Measurements from ENCODE around the gene RARB.

RARB gene

DNA sequence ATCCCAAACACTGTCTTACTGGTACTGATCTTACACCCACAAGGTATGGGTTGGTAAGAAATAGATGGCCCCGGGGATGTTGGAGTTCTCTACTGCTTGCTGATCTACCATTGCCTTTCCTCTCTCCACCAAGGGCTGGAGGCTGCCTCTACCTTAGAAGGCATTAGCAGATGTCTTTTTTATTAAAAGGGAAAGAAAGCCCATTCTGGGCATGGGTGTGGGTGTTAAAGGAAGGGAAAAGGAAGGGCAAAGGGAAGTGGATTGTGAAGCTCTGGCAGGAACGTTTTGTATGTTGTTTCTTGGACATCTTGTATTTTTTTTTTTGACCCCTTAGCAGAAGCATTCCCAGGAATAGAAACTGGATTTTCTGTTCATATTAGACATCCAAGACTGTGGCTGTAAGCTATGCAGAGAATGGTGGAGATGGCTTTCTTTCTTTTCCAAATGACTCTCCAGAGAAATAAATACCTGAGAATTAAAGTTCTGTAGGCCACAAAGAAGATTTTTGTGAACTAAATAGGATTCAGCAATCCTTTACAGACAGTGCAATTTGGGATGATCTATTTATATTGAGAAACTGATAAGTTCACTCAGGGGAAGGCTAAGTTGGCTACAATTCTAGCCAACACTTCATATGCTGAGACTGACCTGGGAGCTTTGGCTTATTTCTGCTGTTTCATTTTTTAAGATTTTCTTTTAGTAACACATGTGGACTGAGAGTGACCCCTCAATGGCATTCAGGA is 127.8 kb downstream of the RARB start:
- no peak for DNase-seq (ENCODE audit: low spot score)

DNA sequence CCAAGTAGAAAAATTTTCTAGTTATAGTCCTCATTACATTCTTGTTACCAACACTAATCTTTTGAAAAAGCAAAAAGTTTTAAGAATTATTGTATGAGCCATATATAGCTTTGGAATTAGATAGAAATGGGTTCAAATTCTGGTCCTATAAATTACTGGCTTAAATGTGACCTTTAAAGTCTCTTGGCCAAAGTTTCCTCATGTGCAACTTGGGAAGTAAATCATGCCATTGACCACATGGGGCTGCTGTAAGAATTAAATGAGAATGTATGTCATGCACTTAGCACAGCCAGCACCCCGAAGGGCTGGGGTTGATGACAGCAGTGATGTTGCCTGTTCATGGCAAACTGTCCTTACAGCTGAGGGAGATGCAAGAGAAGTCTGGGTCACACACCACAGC is 128.4 kb downstream of the RARB start:
- DNase-seq (ENCODE audit: low spot score) = no peak

GRCh38 chr3:25557694-25558093 is 129.6 kb downstream of the RARB start:
- no peak for DNase-seq (ENCODE audit: low spot score)

DNA sequence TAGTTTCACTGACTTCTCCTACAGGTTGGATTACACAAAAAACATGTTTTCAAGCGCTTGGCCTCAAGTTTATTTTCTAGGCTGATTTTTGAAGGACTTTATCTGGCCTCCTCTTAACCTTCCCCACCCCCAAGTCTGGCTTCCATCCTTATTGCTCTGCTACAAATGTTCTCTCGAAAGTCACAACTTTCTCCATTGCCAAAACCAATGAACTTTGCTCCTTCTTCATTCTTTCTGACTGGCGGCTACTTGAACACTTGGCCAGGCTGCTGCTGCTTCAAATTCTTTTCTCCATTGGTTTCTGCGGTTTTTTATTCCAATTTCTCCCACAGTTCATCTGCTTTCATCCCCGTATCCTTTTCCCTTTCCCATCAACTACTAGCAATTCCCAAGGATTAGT is 130.1 kb downstream of the RARB start:
- DNase-seq (ENCODE audit: low spot score) = no peak

DNA sequence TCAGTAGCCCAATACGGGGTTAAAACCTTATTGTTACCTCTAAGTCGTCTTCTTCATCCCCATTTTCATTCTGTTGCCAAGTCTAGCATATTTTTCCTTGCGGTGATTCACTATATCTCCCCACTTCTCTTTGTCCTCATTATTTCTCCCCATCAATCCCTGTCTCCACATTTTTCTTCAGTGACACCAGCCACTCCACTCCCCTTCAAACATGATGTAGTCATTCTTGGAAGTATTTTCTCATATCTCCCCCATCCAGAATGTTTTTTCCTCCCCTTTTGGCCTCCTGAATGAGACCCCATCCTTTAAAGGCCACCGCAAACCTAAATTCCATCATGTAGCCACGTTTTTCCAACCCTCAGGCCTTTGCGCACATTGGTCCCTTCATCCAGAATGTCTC is 130.7 kb downstream of the RARB start:
- DNase-seq (ENCODE audit: low spot score) = no peak

GRCh38 chr3:25563601-25564000 is 135.5 kb downstream of the RARB start:
- DNase-seq (ENCODE audit: low spot score) = no peak

GRCh38 chr3:25564075-25564474 is 136.0 kb downstream of the RARB start:
- DNase-seq (ENCODE audit: low spot score) = no peak

GRCh38 chr3:25565807-25566206 is 137.7 kb downstream of the RARB start:
- DNase-seq (ENCODE audit: low spot score) = no peak

DNA sequence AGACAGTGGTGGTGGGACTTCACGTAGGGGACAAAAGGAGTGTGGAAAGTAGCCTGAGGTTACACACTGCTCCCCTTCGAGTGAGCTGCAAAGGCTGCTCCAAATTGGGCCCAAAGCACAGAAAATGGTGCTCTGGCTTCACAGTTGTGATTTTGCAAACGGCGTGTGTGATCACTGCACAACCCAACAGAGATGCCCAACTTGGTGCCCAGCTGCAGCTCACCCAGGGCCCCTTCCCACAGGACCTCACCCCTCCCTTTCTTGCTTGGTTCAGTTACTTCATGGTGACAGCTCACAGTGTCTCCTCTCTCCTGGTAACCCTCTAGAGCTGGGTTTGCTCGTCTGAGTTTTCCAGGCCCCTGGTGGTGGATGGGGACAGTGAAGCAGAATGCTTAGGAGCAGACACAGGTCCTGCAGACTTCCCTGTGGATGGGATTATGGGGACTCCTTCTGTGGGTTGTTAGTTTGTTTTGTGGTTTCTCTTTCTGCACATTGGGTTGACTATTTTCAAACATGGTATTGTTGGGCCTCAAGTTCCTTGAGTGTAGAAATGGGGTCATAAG is 138.4 kb downstream of the RARB start:
- no peak for DNase-seq (ENCODE audit: low spot score)

DNA sequence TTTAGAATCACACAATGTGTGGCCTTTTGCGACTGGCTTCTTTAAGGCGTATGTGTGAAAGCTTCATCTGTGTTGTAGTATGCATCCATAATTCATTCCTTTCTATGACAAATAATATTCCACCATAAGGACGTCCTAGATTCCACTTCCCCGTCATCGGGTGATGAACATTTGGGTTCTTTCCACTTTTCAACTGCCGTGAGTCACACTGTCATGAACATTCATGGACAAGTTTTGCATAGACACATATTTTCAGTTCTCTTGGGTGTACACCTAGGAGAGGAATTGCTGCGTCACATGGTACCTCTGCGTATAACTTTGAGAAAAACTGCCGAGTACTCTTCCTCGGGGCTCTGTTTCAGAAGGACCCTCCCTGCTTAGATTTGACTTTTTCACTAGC is 139.3 kb downstream of the RARB start:
- no peak for DNase-seq (ENCODE audit: low spot score)

- DNase-seq (ENCODE audit: low spot score) = no peak
Measured at GRCh38 chr3:25567806-25568524, 139.9 kb downstream of the RARB start.

DNA sequence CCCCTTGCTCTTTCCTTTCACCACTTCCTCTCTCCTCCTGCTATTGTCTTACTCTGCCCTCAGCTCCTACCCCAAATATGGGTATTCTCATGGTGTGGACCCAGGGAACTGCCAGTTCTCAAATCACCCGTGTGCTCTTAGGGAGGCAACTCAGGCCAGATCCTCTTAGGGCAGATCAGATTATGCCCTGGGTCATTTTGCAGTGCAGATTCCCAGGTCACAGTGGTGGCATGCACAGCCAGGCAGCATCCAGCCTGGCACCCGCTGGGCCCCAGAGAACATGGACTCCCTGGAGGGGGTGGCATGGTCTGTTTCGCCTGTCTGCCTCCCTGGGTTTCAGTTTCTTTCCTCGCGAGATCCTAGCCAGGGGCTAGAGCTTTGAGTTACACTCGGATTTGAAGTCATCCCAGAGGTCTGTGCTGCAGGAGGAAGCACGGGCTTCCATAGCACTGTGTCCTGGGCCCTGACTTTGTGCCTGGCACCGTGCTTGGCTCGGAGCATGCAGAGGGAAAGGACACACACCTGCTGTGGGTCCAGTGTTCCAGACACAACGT is 140.5 kb downstream of the RARB start:
- DNase-seq (ENCODE audit: low spot score) = no peak

DNA sequence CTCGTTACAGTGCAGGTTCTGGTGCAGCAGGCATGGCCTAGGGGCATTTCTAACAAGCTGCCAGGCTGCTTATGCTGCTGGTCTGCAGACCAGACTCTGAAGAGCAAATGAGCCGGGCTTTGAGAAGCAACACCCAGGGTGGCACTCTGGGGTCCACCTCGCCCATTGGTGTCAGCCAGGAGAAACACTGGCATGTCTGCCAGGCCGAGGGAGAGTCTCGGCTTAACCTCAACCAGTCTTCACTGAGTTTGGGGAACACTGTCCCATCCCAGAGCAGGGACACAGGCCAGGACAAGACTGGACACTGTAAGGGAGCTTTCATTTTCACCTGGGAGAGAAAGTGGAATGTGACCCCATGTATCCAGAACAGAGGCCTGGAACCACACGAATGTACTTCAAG is 143.2 kb downstream of the RARB start:
- no peak for DNase-seq (ENCODE audit: low spot score)

GRCh38 chr3:25572336-25572735 is 144.3 kb downstream of the RARB start:
- no peak for DNase-seq (ENCODE audit: low spot score)

- DNase-seq (ENCODE audit: low spot score) = no peak
Measured at GRCh38 chr3:25572919-25573385, 144.9 kb downstream of the RARB start.

DNA sequence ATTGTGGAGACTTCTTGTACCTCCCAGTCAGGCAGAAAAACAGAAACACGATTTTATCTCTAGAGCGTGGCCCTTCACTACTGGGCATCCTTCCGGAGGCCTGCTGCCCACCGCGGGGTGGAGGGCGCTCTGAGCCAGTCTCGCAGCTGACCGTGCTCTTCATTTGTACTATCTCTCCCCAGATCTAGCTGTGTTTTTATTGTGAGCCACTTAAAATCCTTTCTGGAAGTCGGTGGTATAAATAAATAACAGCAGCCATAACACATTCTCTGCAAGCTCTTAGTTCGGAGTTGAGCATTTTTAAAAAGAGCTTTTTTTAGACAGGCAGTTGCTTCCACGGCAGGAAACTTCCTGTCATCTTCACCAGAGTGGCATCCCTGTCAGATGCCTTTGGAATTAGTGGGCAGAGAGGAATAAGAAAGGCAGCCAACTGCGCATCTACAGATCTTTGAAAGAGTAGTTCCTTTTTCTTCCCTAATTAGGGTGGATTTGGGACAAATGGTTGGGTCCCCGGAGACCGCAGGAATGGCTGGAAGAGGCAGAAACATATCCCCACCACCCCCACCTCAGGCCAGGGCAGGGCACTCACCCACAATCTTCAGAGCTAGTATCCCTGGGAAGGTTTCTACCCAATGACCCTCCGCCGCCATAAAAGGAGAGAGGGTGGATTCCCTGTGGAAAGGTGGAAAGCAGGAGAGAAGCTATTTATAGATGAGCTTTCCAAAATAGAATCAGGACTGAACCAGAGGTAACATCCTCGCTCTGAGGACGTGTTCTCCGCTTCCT is 145.5 kb downstream of the RARB start:
- no peak for DNase-seq (ENCODE audit: low spot score)

DNA sequence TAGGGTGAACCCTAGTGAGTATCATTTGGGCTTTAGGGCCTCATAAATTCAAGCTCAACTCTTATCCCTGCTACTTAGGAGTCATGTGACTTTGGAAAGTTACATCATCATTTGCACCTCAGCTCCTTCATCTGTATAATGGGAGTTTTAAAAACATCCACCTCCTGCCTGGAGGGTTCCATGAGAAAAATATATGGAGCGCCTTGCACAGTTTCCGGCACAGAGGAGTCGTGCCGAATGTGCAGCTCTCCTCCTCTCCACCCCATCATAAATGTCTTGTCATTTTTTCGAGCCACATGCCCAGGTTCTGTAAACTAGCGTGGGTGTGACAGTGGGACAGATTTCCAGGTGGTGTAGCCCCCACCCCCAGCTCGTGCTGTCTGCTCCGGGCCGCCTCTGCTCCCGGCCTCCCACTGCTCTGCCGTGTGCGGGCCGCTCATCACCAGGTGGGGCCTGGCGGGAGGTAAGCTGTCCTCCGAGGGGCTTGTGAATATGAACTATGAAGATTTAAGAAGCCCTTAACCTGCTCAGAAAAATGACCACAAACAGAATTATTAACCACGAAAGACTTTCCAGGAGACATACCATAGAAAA is 146.2 kb downstream of the RARB start:
- DNase-seq (ENCODE audit: low spot score) = no peak

DNA sequence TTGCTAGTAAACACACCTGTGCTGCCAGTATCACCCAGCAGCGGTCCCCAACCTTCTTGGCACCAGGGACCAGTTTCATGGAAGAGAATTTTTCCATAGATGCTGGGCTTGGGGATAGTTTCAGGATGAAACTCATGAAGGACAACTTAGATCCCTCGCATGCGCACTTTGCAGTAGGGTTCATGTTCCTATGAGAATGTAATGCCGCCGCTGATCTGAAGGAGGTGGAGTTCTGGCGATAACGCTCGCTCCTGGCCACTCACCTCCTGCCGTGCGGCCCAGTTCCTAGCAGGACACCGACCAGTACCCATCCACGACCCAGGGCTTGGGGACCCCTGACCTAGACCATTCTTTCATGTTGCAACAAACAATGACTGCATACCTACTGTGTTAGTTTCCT is 146.9 kb downstream of the RARB start:
- DNase-seq (ENCODE audit: low spot score) = no peak

DNA sequence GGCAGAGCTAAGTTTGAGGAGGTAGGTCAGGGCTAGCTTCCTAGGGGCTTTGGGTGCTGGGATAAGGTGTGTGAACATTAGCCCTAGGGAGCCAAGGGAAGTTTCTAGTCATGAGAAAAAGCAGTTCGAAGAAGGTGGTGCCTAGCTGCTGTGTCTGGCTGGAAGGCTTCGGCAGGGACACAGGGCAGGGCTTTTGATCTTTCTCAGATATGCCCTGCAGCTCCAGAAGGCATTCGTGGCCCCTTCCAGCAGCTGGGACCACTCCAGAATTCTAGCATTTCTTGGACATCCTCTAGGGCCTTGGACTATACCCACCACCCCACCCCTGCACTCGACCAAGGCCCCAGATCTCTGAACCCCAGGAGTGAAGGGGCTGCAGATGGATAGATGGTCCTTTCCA is 148.1 kb downstream of the RARB start:
- DNase-seq (ENCODE audit: low spot score) = no peak

DNA sequence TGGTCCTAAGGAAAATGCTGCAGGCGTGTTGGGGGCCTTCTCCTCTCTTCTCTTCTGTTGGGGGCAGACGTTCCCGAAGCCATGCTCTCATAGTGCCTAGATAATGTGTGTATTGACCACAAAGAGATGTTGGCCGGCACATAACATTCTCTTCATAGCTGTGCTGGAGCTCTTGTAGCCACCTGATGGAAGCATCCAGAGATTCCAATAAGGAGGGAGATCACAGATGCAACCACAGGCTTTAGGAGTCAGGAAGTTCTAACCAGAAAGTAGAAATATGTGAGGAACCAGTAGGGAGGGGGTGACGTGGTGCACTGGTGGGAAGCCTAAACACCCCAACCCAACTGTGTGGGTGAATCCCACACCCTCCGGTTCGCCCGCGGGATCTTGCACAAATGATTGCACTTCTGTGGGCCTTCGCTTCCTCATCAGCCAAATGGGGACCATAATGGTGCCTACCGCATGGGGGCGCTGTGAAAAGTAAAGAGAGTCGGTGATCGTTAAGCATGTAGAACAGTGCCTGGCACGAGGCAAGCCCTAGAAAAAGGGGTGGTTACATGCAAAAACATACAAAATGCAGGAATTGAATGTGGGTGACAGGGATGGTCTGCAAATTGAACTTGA is 148.9 kb downstream of the RARB start:
- no peak for DNase-seq (ENCODE audit: low spot score)

DNA sequence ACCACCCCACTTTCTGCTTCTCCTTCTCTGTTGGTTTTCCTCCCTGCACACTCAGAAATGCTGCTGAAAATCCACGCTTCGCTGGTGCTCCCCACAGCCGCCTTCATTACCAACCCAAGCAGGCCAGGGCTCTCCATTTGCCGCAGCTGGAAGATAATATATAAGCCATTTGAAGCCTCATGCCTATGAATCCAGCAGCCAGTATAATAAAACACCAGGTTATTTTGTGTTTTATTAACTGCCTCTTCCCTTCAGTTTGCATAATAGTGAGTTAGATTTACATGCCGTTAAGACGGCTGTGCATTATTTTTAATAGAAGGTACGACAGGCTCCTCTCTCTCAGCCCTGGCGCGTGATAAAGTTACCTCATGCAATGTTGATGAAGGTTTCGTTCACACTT is 150.0 kb downstream of the RARB start:
- DNase-seq (ENCODE audit: low spot score) = no peak

Measured in SW480 (cell line).